A549 (cell line): Measurements from ENCODE around the gene RAB10.

Experiments
- BHLHE40 ChIP-seq: IDR thresholded peaks from 2 replicates; pipeline ENCODE4 v1.6.1; 2012; ENCODE audit warnings: low read depth, low read length, inconsistent platforms
- CBX8 ChIP-seq: fragments of 200-600 bp; sonication (generic); IDR thresholded peaks from 2 replicates; pipeline ENCODE4 v1.6.1; 2016
- CHD4 ChIP-seq: fragments of 200-600 bp; sonication (generic); IDR thresholded peaks from 2 replicates; pipeline ENCODE4 v1.6.1; 2016; ENCODE audit warnings: antibody characterized with exemption, mild to moderate bottlenecking, borderline replicate concordance
- CTCF ChIP-seq: fragments of >200 bp; sonication (Bioruptor Twin); formaldehyde crosslinking; IDR thresholded peaks from 3 replicates; pipeline ENCODE4 v1.5.1; 2016
- EP300 ChIP-seq, 2 experiments: fragments of >200 bp; sonication (Bioruptor Twin); formaldehyde crosslinking; IDR thresholded peaks; 2 replicates in 1 of 2; 3 replicates in 1 of 2; pipeline ENCODE4 v1.6.1; 2016 to 2017
- ESRRA ChIP-seq: fragments of 150-350 bp; IDR thresholded peaks from 2 replicates; pipeline ENCODE4 v1.6.1; 2014; ENCODE audit warnings: mild to moderate bottlenecking, low read length, borderline replicate concordance
- JUN ChIP-seq, 2 experiments: fragments of >200 bp; sonication (Bioruptor Twin); formaldehyde crosslinking; IDR thresholded peaks; 2 replicates in 1 of 2; 3 replicates in 1 of 2; pipeline ENCODE4 v1.6.1; 2016 to 2017
- NPAS2 ChIP-seq: fragments of 250-450 bp; sonication (Bioruptor Pico); IDR thresholded peaks from 2 replicates; pipeline ENCODE4 v1.8.0; 2022; ENCODE audit warnings: mild to moderate bottlenecking, moderate library complexity, borderline replicate concordance
- NR3C1 ChIP-seq: fragments of >200 bp; sonication (Bioruptor Twin); formaldehyde crosslinking; IDR thresholded peaks from 3 replicates; pipeline ENCODE4 v1.6.1; 2017
- PHF8 ChIP-seq: fragments of 200-600 bp; sonication (generic); IDR thresholded peaks from 2 replicates; pipeline ENCODE4 v1.6.1; 2016; ENCODE audit warnings: low read depth, mild to moderate bottlenecking, antibody characterized with exemption, moderate library complexity, borderline replicate concordance
- POLR2A ChIP-seq: IDR thresholded peaks from 2 replicates; pipeline ENCODE4 v1.6.1; 2012; ENCODE audit warnings: mild to moderate bottlenecking, low read length
- SMC3 ChIP-seq: fragments of >200 bp; sonication (Bioruptor Twin); formaldehyde crosslinking; IDR thresholded peaks from 3 replicates; pipeline ENCODE4 v1.6.1; 2018; ENCODE audit warnings: inconsistent platforms
- USF2 ChIP-seq: fragments of 450-650 bp; IDR thresholded peaks from 2 replicates; pipeline ENCODE4 v1.6.1; 2014; ENCODE audit warnings: antibody characterized with exemption

DNA sequence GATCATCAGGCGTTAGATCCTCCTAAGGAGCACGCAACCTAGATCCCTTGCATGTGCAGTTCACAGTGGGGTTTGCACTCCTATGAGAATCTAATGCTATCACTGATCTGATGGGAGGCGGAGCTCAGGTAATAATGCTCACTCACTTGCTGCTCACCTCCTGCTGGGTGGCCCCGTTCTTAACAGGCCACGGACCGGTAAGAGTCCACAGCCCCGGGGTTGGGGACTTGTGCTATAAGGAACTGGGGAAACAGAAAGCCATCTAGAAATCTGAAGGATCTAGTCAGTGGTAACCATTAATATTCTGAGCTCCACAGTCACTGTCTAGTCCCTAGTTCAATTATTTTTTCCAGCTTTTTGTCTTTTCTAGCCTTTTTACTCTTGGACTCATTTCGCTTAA, 94.3 kb downstream of the RAB10 start:
- TF ChIP-seq CTCF (no peak), ESRRA (no peak), POLR2A (no peak), NR3C1 (no peak), EP300 (IDR thresholded peaks at IDR 0.05) (no peak), JUN (IDR thresholded peaks at IDR 0.05) (no peak), CBX8 (no peak), USF2 (no peak), NPAS2 (CRISPR knock-in tag) (no peak), SMC3 (no peak), BHLHE40 (no peak), CHD4 (no peak), PHF8 (no peak)
